Stimulated activated CD4-positive, alpha-beta T cell treated with anti-CD3 and anti-CD28 coated beads, TNF-alpha, amount 100 ng/mL, for 4 hours (primary cell): ENCODE data around the gene NPAT.
"Not testable (repeated sequence)": the region's sequence is repeated elsewhere in the genome, so short reads cannot be mapped to it uniquely, and the experiment has no call there.

Experiments used
- DNase-seq, 3 experiments: peaks; one replicate each; pipeline ENCODE4 v3.0.0-alpha.2; 2020; ENCODE audit warnings: low read depth in 3 of 3

The NPAT gene

GRCh38 chr11:108154591-108154990 is 67.8 kb downstream of the NPAT start:
- DNase-seq = no peak

- no peak for DNase-seq
These were observed 73.9 kb downstream of the NPAT start for GRCh38 chr11:108148556-108148955.

GRCh38 chr11:108147150-108147549 is 75.3 kb downstream of the NPAT start:
- no peak for DNase-seq

GRCh38 chr11:108144615-108145014 is 77.8 kb downstream of the NPAT start:
- no peak for DNase-seq

GRCh38 chr11:108142304-108142703 is 80.1 kb downstream of the NPAT start:
- no peak for DNase-seq

- DNase-seq = no peak
These were observed 85.2 kb downstream of the NPAT start for GRCh38 chr11:108137212-108137611.

GRCh38 chr11:108135845-108136544 is 86.4 kb downstream of the NPAT start:
- no peak for DNase-seq

GRCh38 chr11:108132993-108133538 is 89.4 kb downstream of the NPAT start:
- not testable (repeated sequence) for DNase-seq

- DNase-seq = no peak
These were observed 90.4 kb downstream of the NPAT start for GRCh38 chr11:108131993-108132392.

- DNase-seq = no peak
These were observed 93.7 kb downstream of the NPAT start for GRCh38 chr11:108128772-108129171.

- no peak for DNase-seq
These were observed 97.3 kb downstream of the NPAT start for GRCh38 chr11:108125096-108125495.

- no peak for DNase-seq
These were observed 100.2 kb downstream of the NPAT start for GRCh38 chr11:108122166-108122628.

- peak; percentile 91 to 98 (median 91) for DNase-seq
These were observed 100.9 kb downstream of the NPAT start, which contains the start of gene ACAT1 for GRCh38 chr11:108121274-108122155. ACAT1 (plus strand) TSS chr11:108121567; CDS start chr11:108121607, 40 bp downstream.

- not testable (repeated sequence) for DNase-seq
These were observed 101.5 kb downstream of the NPAT start for GRCh38 chr11:108120936-108121273.

- no peak for DNase-seq
These were observed 104.6 kb downstream of the NPAT start for GRCh38 chr11:108117746-108118371.

- no peak for DNase-seq
These were observed 106.8 kb downstream of the NPAT start for GRCh38 chr11:108115500-108116140.

GRCh38 chr11:108112057-108112456 is 110.4 kb downstream of the NPAT start:
- no peak for DNase-seq

GRCh38 chr11:108111126-108111525 is 111.3 kb downstream of the NPAT start:
- no peak for DNase-seq
